GM12864 (cell line): Measurements from ENCODE around the gene JARID2.

Experiments
- DNase-seq: peaks from one replicate; pipeline ENCODE4 v3.0.0-alpha.2; 2011; ENCODE audit warnings: low read depth
- H3K4me3 ChIP-seq: 2 replicates; pipeline ENCODE4 v1.5.1; 2011; ENCODE audit warnings: mild to moderate bottlenecking, low read depth, low read length, control low read depth
- CTCF ChIP-seq: IDR thresholded peaks from 2 replicates; pipeline ENCODE4 v1.5.1; 2011; ENCODE audit warnings: low read depth, mild to moderate bottlenecking, moderate library complexity, low read length, control low read depth, inconsistent platforms; ENCODE audit errors: missing control alignments

The JARID2 gene

GRCh38 chr6:15512126-15512525 lies 266.3 kb downstream of the JARID2 start:
- peak; percentile 16 for TF ChIP-seq CTCF
- no peak for DNase-seq
- no peak overlapping the region for H3K4me3 ChIP-seq

- no peak overlapping the region for H3K4me3 ChIP-seq
- no peak for TF ChIP-seq CTCF
- no peak for DNase-seq
Observed at GRCh38 chr6:15512721-15513120, 266.9 kb downstream of the JARID2 start.

- no peak for DNase-seq
- H3K4me3 ChIP-seq, result no peak overlapping the region
- no peak for TF ChIP-seq CTCF
Observed at GRCh38 chr6:15513131-15513771, 267.4 kb downstream of the JARID2 start.

GRCh38 chr6:15513801-15514711 lies 268.2 kb downstream of the JARID2 start:
- no peak for DNase-seq
- H3K4me3 ChIP-seq, result no peak overlapping the region
- TF ChIP-seq CTCF, result no peak

- no peak overlapping the region for H3K4me3 ChIP-seq
- no peak for TF ChIP-seq CTCF
- no peak for DNase-seq
Observed at GRCh38 chr6:15515226-15515625, 269.4 kb downstream of the JARID2 start.

- no peak for DNase-seq
- no peak overlapping the region for H3K4me3 ChIP-seq
- TF ChIP-seq CTCF, result no peak
Observed at GRCh38 chr6:15515660-15516375, 269.9 kb downstream of the JARID2 start.
